HepG2 (cell line): Measurements from ENCODE around the gene SPG7. TPM values are rescaled to one million over a fixed set of nuclear protein-coding genes. Genes with fewer than 3 reads are reported as not detected.

Experiments used
- FOXK1 ChIP-seq: sonication (generic); formaldehyde crosslinking; IDR thresholded peaks from 2 replicates; pipeline ENCODE4 v1.4.0; 2020; ENCODE audit warnings: low read depth, missing genetic modification reagents, borderline replicate concordance
- GPN1 ChIP-seq: sonication (generic); formaldehyde crosslinking; IDR thresholded peaks from 2 replicates; pipeline ENCODE4 v1.5.1; 2020; ENCODE audit warnings: missing genetic modification reagents, borderline replicate concordance
- HDAC1 ChIP-seq: sonication (generic); formaldehyde crosslinking; IDR thresholded peaks from 2 replicates; pipeline ENCODE4 v1.5.1; 2020; ENCODE audit warnings: mild to moderate bottlenecking, missing genetic modification reagents
- JUN ChIP-seq: sonication (generic); formaldehyde crosslinking; IDR thresholded peaks from 2 replicates; pipeline ENCODE4 v1.4.0; 2020; ENCODE audit warnings: mild to moderate bottlenecking, missing genetic modification reagents
- POLR2G ChIP-seq: fragments of 200-400 bp; formaldehyde crosslinking; IDR thresholded peaks from 2 replicates; pipeline ENCODE4 v1.6.1; 2018; ENCODE audit warnings: mild to moderate bottlenecking, low read depth, low read length, moderate library complexity
- SALL2 ChIP-seq: sonication (generic); formaldehyde crosslinking; IDR thresholded peaks from 2 replicates; pipeline ENCODE4 v1.8.1; 2023; ENCODE audit warnings: mild to moderate bottlenecking, missing genetic modification reagents, inconsistent platforms
- SNAPC2 ChIP-seq: sonication (generic); formaldehyde crosslinking; IDR thresholded peaks from 2 replicates; pipeline ENCODE4 v1.8.1; 2022; ENCODE audit warnings: mild to moderate bottlenecking, missing genetic modification reagents
- STAG1 ChIP-seq: sonication (generic); formaldehyde crosslinking; IDR thresholded peaks from 2 replicates; pipeline ENCODE4 v1.4.0; 2020; ENCODE audit warnings: missing genetic modification reagents
- TGIF2 ChIP-seq: IDR thresholded peaks from 2 replicates; pipeline ENCODE4 v1.6.1; 2016; ENCODE audit warnings: control low read depth, missing compliant biosample characterization
- YEATS4 ChIP-seq: sonication (generic); formaldehyde crosslinking; IDR thresholded peaks from 2 replicates; pipeline ENCODE4 v1.4.0; 2020; ENCODE audit warnings: missing genetic modification reagents, borderline replicate concordance
- ZBTB20 ChIP-seq: sonication (generic); formaldehyde crosslinking; IDR thresholded peaks from 2 replicates; pipeline ENCODE4 v1.8.1; 2023; ENCODE audit warnings: missing genetic modification reagents, low read depth, mild to moderate bottlenecking, borderline replicate concordance
- ZFX ChIP-seq: sonication (generic); formaldehyde crosslinking; IDR thresholded peaks from 2 replicates; pipeline ENCODE4 v1.4.0; 2020; ENCODE audit warnings: mild to moderate bottlenecking, low read depth, missing genetic modification reagents, moderate library complexity
- ZNF224 ChIP-seq: sonication (generic); formaldehyde crosslinking; IDR thresholded peaks from 2 replicates; pipeline ENCODE4 v1.5.0; 2020; ENCODE audit warnings: mild to moderate bottlenecking, missing genetic modification reagents
- ZNF766 ChIP-seq: sonication (generic); formaldehyde crosslinking; IDR thresholded peaks from 2 replicates; pipeline ENCODE4 v1.5.0; 2020; ENCODE audit warnings: missing genetic modification reagents, borderline replicate concordance
- ZNF878 ChIP-seq: sonication (generic); formaldehyde crosslinking; IDR thresholded peaks from 2 replicates; pipeline ENCODE4 v1.8.1; 2023; ENCODE audit warnings: mild to moderate bottlenecking, missing genetic modification reagents, moderate library complexity
- polyA plus RNA-seq, 8 experiments: library from polyadenylated mRNA; depleted of rRNA in 3 of 8; stranded (reverse) in 7 of 8; unstranded in 1 of 8; fragments of >200 nt; fragmentation: Illumina TruSeq in 4 of 8; extraction: Trizol in 4 of 8; gene quantifications; 2 replicates each; pipeline versions ENCODE4 v1.2.1 to v1.2.3, GENCODE V29; 2011 to 2016; ENCODE audit warnings: low read depth in 4 of 8, missing spikeins in 1 of 8, mixed read lengths in 1 of 8; ENCODE audit not compliant: insufficient read depth in 1 of 8
- total RNA-seq, 5 experiments: library from RNA; depleted of rRNA; stranded (reverse); fragments of >200 nt; fragmentation: Illumina TruSeq; extraction: Trizol; gene quantifications; 2 replicates each; pipeline ENCODE4 v1.2.3, GENCODE V29; 2016; ENCODE audit warnings: low read depth in 1 of 5
- TF ChIP-seq, protein P1 (sequence below): conservative IDR thresholded peaks from 2 replicates; pipeline ENCODE4 v1.6.1; 2018; ENCODE audit warnings: missing genetic modification reagents
- TF ChIP-seq, protein P2 (sequence below): sonication (generic); formaldehyde crosslinking; IDR thresholded peaks from 2 replicates; pipeline ENCODE4 v1.5.0; 2020; ENCODE audit warnings: mild to moderate bottlenecking, missing genetic modification reagents, moderate library complexity
- TF ChIP-seq, protein P3 (sequence below): sonication (generic); formaldehyde crosslinking; conservative IDR thresholded peaks from 2 replicates; pipeline ENCODE4 v1.8.0; 2022; ENCODE audit warnings: missing genetic modification reagents
- TF ChIP-seq, protein P4 (sequence below): IDR thresholded peaks from 2 replicates; pipeline ENCODE4 v1.6.1; 2016; ENCODE audit warnings: missing compliant biosample characterization, missing genetic modification reagents, borderline replicate concordance
- TF ChIP-seq, protein P5 (sequence below): sonication (generic); formaldehyde crosslinking; IDR thresholded peaks from 2 replicates; pipeline ENCODE4 v1.8.0; 2022; ENCODE audit warnings: mild to moderate bottlenecking, missing genetic modification reagents, moderate library complexity
- TF ChIP-seq, protein P6 (sequence below): IDR thresholded peaks from 2 replicates; pipeline ENCODE4 v1.6.1; 2018; ENCODE audit warnings: missing genetic modification reagents

SPG7 gene
- total and polyA plus RNA-seq, 2 of the 13 experiments (the other 11 are each of a cell fraction or from before 2014, with no cell fraction given) = 66.0 to 136 TPM

DNA sequence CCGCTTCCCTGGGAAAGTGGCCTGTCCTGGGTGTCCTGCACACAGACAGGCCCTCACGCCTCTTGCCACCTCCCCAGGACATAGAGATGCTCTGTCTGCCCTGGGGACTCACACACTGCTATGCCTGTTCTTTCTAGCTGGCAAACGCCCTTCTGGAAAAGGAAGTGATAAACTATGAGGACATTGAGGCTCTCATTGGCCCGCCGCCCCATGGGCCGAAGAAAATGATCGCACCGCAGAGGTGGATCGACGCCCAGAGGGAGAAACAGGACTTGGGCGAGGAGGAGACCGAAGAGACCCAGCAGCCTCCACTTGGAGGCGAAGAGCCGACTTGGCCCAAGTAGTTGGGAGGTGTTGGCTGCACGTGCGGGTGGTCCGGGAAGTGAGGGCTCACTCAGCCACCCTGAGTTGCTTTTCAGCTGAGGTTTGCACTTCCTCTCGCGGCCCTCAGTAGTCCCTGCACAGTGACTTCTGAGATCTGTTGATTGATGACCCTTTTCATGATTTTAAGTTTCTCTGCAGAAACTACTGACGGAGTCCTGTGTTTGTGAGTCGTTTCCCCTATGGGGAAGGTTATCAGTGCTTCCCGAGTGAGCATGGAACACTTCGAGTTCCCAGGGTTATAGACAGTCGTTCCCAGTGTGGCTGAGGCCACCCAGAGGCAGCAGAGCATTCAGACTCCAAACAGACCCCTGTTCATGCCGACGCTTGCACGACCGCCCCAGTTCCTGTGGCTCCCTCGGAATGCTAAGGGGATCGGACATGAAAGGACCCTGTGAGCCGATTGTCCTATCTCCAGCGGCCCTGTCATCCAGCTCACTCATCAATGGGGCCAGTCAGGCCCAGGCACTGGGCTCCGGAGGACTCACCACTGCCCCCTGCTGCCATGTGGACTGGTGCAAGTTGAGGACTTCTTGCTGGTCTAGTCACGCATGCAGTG, 48.8 kb downstream of the SPG7 start (continued):
- TF ChIP-seq ZFX (peak; percentile 72), SNAPC2 (no peak), TGIF2 (CRISPR knock-in tag) (peak; percentile 67; the same call in 1 of the 2 replicates), STAG1 (CRISPR knock-in tag) (peak; percentile 90), YEATS4 (no peak), ZNF878 (CRISPR knock-in tag) (no peak), ZNF766 (CRISPR knock-in tag) (peak; percentile 80; the same call in 1 of the 2 replicates), FOXK1 (CRISPR knock-in tag) (peak; percentile 22; the same call in 1 of the 2 replicates), POLR2G (no peak; the same call in 1 of the 2 replicates), SALL2 (no peak), ZBTB20 (no peak; the same call in 1 of the 2 replicates), ZNF224 (CRISPR knock-in tag) (no peak), HDAC1 (CRISPR knock-in tag) (peak; percentile 41; the same call in 1 of the 2 replicates), GPN1 (CRISPR knock-in tag) (no peak), JUN (no peak)
- TF ChIP-seq, protein P1, sequence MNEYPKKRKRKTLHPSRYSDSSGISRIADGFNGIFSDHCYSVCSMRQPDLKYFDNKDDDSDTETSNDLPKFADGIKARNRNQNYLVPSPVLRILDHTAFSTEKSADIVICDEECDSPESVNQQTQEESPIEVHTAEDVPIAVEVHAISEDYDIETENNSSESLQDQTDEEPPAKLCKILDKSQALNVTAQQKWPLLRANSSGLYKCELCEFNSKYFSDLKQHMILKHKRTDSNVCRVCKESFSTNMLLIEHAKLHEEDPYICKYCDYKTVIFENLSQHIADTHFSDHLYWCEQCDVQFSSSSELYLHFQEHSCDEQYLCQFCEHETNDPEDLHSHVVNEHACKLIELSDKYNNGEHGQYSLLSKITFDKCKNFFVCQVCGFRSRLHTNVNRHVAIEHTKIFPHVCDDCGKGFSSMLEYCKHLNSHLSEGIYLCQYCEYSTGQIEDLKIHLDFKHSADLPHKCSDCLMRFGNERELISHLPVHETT (CRISPR knock-in tag) = no peak
- TF ChIP-seq, protein P2, sequence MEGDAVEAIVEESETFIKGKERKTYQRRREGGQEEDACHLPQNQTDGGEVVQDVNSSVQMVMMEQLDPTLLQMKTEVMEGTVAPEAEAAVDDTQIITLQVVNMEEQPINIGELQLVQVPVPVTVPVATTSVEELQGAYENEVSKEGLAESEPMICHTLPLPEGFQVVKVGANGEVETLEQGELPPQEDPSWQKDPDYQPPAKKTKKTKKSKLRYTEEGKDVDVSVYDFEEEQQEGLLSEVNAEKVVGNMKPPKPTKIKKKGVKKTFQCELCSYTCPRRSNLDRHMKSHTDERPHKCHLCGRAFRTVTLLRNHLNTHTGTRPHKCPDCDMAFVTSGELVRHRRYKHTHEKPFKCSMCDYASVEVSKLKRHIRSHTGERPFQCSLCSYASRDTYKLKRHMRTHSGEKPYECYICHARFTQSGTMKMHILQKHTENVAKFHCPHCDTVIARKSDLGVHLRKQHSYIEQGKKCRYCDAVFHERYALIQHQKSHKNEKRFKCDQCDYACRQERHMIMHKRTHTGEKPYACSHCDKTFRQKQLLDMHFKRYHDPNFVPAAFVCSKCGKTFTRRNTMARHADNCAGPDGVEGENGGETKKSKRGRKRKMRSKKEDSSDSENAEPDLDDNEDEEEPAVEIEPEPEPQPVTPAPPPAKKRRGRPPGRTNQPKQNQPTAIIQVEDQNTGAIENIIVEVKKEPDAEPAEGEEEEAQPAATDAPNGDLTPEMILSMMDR = peak; percentile 97
- TF ChIP-seq, protein P3, sequence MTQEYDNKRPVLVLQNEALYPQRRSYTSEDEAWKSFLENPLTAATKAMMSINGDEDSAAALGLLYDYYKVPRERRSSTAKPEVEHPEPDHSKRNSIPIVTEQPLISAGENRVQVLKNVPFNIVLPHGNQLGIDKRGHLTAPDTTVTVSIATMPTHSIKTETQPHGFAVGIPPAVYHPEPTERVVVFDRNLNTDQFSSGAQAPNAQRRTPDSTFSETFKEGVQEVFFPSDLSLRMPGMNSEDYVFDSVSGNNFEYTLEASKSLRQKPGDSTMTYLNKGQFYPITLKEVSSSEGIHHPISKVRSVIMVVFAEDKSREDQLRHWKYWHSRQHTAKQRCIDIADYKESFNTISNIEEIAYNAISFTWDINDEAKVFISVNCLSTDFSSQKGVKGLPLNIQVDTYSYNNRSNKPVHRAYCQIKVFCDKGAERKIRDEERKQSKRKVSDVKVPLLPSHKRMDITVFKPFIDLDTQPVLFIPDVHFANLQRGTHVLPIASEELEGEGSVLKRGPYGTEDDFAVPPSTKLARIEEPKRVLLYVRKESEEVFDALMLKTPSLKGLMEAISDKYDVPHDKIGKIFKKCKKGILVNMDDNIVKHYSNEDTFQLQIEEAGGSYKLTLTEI (CRISPR knock-in tag) = no peak
- TF ChIP-seq, protein P4, sequence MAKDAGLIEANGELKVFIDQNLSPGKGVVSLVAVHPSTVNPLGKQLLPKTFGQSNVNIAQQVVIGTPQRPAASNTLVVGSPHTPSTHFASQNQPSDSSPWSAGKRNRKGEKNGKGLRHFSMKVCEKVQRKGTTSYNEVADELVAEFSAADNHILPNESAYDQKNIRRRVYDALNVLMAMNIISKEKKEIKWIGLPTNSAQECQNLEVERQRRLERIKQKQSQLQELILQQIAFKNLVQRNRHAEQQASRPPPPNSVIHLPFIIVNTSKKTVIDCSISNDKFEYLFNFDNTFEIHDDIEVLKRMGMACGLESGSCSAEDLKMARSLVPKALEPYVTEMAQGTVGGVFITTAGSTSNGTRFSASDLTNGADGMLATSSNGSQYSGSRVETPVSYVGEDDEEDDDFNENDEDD = no peak
- TF ChIP-seq, protein P5, sequence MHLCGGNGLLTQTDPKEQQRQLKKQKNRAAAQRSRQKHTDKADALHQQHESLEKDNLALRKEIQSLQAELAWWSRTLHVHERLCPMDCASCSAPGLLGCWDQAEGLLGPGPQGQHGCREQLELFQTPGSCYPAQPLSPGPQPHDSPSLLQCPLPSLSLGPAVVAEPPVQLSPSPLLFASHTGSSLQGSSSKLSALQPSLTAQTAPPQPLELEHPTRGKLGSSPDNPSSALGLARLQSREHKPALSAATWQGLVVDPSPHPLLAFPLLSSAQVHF (CRISPR knock-in tag) = peak; percentile 41; the same call in 1 of the 2 replicates
- TF ChIP-seq, protein P6, sequence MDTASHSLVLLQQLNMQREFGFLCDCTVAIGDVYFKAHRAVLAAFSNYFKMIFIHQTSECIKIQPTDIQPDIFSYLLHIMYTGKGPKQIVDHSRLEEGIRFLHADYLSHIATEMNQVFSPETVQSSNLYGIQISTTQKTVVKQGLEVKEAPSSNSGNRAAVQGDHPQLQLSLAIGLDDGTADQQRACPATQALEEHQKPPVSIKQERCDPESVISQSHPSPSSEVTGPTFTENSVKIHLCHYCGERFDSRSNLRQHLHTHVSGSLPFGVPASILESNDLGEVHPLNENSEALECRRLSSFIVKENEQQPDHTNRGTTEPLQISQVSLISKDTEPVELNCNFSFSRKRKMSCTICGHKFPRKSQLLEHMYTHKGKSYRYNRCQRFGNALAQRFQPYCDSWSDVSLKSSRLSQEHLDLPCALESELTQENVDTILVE (CRISPR knock-in tag) = peak; percentile 35; the same call in 1 of the 2 replicates
